IMR-90 (cell line): ENCODE measurements around the gene APOC4. TPM values are rescaled to one million over a fixed set of nuclear protein-coding genes. Genes with fewer than 3 reads are reported as not detected.

Experiments
- ATAC-seq: fragments of 200-7000 bp; cut with Tn5 transposase; 2 replicates; pipeline ENCODE4 v1.9.1; 2020; ENCODE audit warnings: low read depth, mild to moderate bottlenecking, moderate library complexity
- BruUV-seq: library from RNA; stranded (reverse); fragments of 400-500 nt; replicated peaks from 2 replicates; lab custom pipeline; 2021; lab: Mats Ljungman, UMichigan
- CTCF ChIA-PET: fragments of 300-600 bp; formaldehyde crosslinking; extraction: SDS; loops from one replicate; lab custom pipeline; 2021; ENCODE audit warnings: antibody characterized with exemption; lab: Yijun Ruan, JAX
- POLR2A ChIA-PET: fragments of 300-600 bp; sonication (Branson Sonifier 250); formaldehyde crosslinking; loops from one replicate; lab custom pipeline; 2022; ENCODE audit warnings: antibody characterized with exemption; ENCODE audit not compliant: unreplicated experiment; lab: Charles Lee
- DNase-seq: peaks from one replicate; pipeline ENCODE4 v3.0.0; 2013
- H2AFZ ChIP-seq: replicated peaks from 2 replicates; pipeline ENCODE3; 2013; ENCODE audit warnings: low read length, mild to moderate bottlenecking; ENCODE audit not compliant: poor library complexity
- H2AK5ac ChIP-seq: 2 replicates; pipeline ENCODE4 v1.6.1; 2013; ENCODE audit warnings: low read depth, low read length, inconsistent platforms
- H2AK9ac ChIP-seq: replicated peaks from 2 replicates; pipeline ENCODE3; 2013; ENCODE audit warnings: mild to moderate bottlenecking, low read depth, low read length, moderate library complexity; ENCODE audit not compliant: poor library complexity
- H2BK120ac ChIP-seq: 2 replicates; pipeline ENCODE4 v1.6.1; 2013; ENCODE audit warnings: low read depth, low read length, inconsistent platforms
- H2BK15ac ChIP-seq: 3 replicates; pipeline ENCODE4 v1.6.1; 2013; ENCODE audit warnings: low read depth, low read length, inconsistent platforms
- H2BK20ac ChIP-seq: 2 replicates; pipeline ENCODE4 v1.6.1; 2013; ENCODE audit warnings: low read depth, mild to moderate bottlenecking, inconsistent platforms, low read length, moderate library complexity
- H2BK5ac ChIP-seq: 2 replicates; pipeline ENCODE4 v1.6.1; 2013; ENCODE audit warnings: mild to moderate bottlenecking, low read depth, low read length, inconsistent platforms; ENCODE audit not compliant: poor library complexity, severe bottlenecking
- H3K14ac ChIP-seq: replicated peaks from 2 replicates; pipeline ENCODE4 v1.6.1; 2013; ENCODE audit warnings: low read depth, low read length, inconsistent platforms
- H3K18ac ChIP-seq: 2 replicates; pipeline ENCODE4 v1.6.1; 2013; ENCODE audit warnings: low read depth, low read length, control low read depth
- H3K23ac ChIP-seq: 2 replicates; pipeline ENCODE4 v1.6.1; 2013; ENCODE audit warnings: low read depth, low read length, inconsistent platforms
- H3K27ac ChIP-seq: 2 replicates; pipeline ENCODE4 v1.5.1; 2013; ENCODE audit warnings: mild to moderate bottlenecking, control low read depth, low read length; ENCODE audit not compliant: insufficient read depth
- H3K27me3 ChIP-seq: 2 replicates; pipeline ENCODE4 v1.6.1; 2013; ENCODE audit warnings: low read length; ENCODE audit not compliant: control insufficient read depth, insufficient read depth
- H3K36me3 ChIP-seq: 2 replicates; pipeline ENCODE4 v1.6.1; 2013; ENCODE audit warnings: low read length, mixed read lengths; ENCODE audit not compliant: control insufficient read depth, insufficient read depth
- H3K4ac ChIP-seq: 2 replicates; pipeline ENCODE4 v1.6.1; 2013; ENCODE audit warnings: low read depth, low read length, inconsistent platforms
- H3K4me1 ChIP-seq: 2 replicates; pipeline ENCODE4 v1.6.1; 2013; ENCODE audit warnings: low read length, mixed read lengths; ENCODE audit not compliant: control insufficient read depth, insufficient read depth
- H3K4me2 ChIP-seq: 2 replicates; pipeline ENCODE4 v1.6.1; 2013; ENCODE audit warnings: low read depth, mild to moderate bottlenecking, control low read depth, low read length, moderate library complexity
- H3K4me3 ChIP-seq: 2 replicates; pipeline ENCODE4 v1.5.1; 2013; ENCODE audit warnings: low read depth, mild to moderate bottlenecking, control low read depth, low read length, moderate library complexity; ENCODE audit not compliant: insufficient read depth
- H3K56ac ChIP-seq: 2 replicates; pipeline ENCODE4 v1.6.1; 2013; ENCODE audit warnings: low read length, inconsistent platforms; ENCODE audit not compliant: insufficient read depth; ENCODE audit errors: extremely low read depth
- H3K79me1 ChIP-seq, 2 experiments: 2 replicates each; pipeline ENCODE4 v1.6.1; 2013; ENCODE audit warnings: low read length in 2 of 2, inconsistent platforms in 1 of 2, low read depth in 1 of 2
- H3K9ac ChIP-seq: 2 replicates; pipeline ENCODE4 v1.6.1; 2013; ENCODE audit warnings: low read depth, low read length, control low read depth
- H3K9me1 ChIP-seq: 2 replicates; pipeline ENCODE4 v1.6.1; 2013; ENCODE audit warnings: low read length, inconsistent platforms; ENCODE audit not compliant: insufficient read depth
- H3K9me3 ChIP-seq: 2 replicates; pipeline ENCODE4 v1.6.1; 2013; ENCODE audit warnings: low read length; ENCODE audit not compliant: control insufficient read depth, insufficient read depth
- H4K20me1 ChIP-seq: 2 replicates; pipeline ENCODE4 v1.6.1; 2013; ENCODE audit warnings: low read length, inconsistent platforms; ENCODE audit not compliant: insufficient read depth
- H4K5ac ChIP-seq: 2 replicates; pipeline ENCODE4 v1.6.1; 2013; ENCODE audit warnings: mild to moderate bottlenecking, low read depth, low read length, control low read depth
- H4K8ac ChIP-seq, 2 experiments: 2 replicates each; pipeline ENCODE4 v1.6.1; 2013; ENCODE audit warnings: low read depth in 2 of 2, low read length in 2 of 2, control low read depth in 1 of 2, inconsistent platforms in 1 of 2
- H4K91ac ChIP-seq: 2 replicates; pipeline ENCODE4 v1.6.1; 2013; ENCODE audit warnings: low read depth, low read length, inconsistent platforms; ENCODE audit not compliant: insufficient read depth
- BHLHE40 ChIP-seq: fragments of 150-350 bp; IDR thresholded peaks from 2 replicates; pipeline ENCODE4 v1.6.1; 2016; ENCODE audit warnings: mild to moderate bottlenecking, low read depth, low read length
- CEBPB ChIP-seq: IDR thresholded peaks from 2 replicates; pipeline ENCODE4 v1.6.1; 2012; ENCODE audit warnings: low read depth, low read length, improper control_type of control experiment
- FOS ChIP-seq: fragments of 150-350 bp; IDR thresholded peaks from 2 replicates; pipeline ENCODE4 v1.6.1; 2016; ENCODE audit warnings: low read depth, low read length
- MAFK ChIP-seq: IDR thresholded peaks from 2 replicates; pipeline ENCODE4 v1.6.1; 2012; ENCODE audit warnings: low read depth, low read length, improper control_type of control experiment
- MAZ ChIP-seq: IDR thresholded peaks from 2 replicates; pipeline ENCODE4 v1.6.1; 2012; ENCODE audit warnings: low read depth, mild to moderate bottlenecking, low read length, improper control_type of control experiment, moderate library complexity, borderline replicate concordance
- NFE2L2 ChIP-seq: fragments of 150-350 bp; IDR thresholded peaks from 2 replicates; pipeline ENCODE4 v1.6.1; 2016; ENCODE audit warnings: low read depth, mild to moderate bottlenecking, low read length
- POLR2A ChIP-seq: IDR thresholded peaks from 2 replicates; pipeline ENCODE4 v1.6.1; 2012; ENCODE audit warnings: mild to moderate bottlenecking, low read depth, low read length
- RAD21 ChIP-seq: IDR thresholded peaks from 2 replicates; pipeline ENCODE4 v1.6.1; 2012; ENCODE audit warnings: low read length, improper control_type of control experiment
- RFX5 ChIP-seq: IDR thresholded peaks from 2 replicates; pipeline ENCODE4 v1.8.0; 2012; ENCODE audit warnings: low read depth, mild to moderate bottlenecking, low read length, moderate library complexity
- SMC3 ChIP-seq: fragments of 150-350 bp; IDR thresholded peaks from 2 replicates; pipeline ENCODE4 v1.6.1; 2016; ENCODE audit warnings: low read depth, mild to moderate bottlenecking, antibody characterized with exemption, low read length, moderate library complexity
- WGBS, 2 experiments: methylation state at CpG; one replicate each; pipeline versions ENCODE4 v1.1.5 to v1.1.7; 2013; ENCODE audit warnings: missing lambda C conversion rate in 2 of 2; ENCODE audit not compliant: insufficient read length in 1 of 2; ENCODE audit errors: extremely low coverage in 2 of 2; 5-methylcytosine and 5-hydroxymethylcytosine counted together
- dilution Hi-C: fragments of 300-500 bp; cut with HindIII; formaldehyde crosslinking; loops from one replicate; pipeline ENCODE4 v1.14.3; 2018; ENCODE audit warnings: low sequenced_read_pairs; ENCODE audit not compliant: unreplicated experiment
- in situ Hi-C: fragments of 300-500 bp; cut with MboI; formaldehyde crosslinking; loops from 3 replicates; pipeline ENCODE4 v1.14.3; 2019; ENCODE audit warnings: low sequenced_read_pairs, inconsistent platforms, mixed read lengths
- intact Hi-C: fragments of 100-400 bp; cut with micrococcal nuclease; formaldehyde crosslinking; loops from 2 replicates; pipeline ENCODE4 v1.10.0; 2022
- polyA plus RNA-seq, 3 experiments: library from polyadenylated mRNA; depleted of rRNA; stranded (reverse); fragments of >200 nt; gene quantifications; 2 replicates each; pipeline ENCODE4 v1.2.3, GENCODE V29; 2012; ENCODE audit warnings: low replicate concordance in 1 of 3
- total RNA-seq: library from RNA; depleted of rRNA; stranded (reverse); fragments of >200 nt; gene quantifications from 2 replicates; pipeline ENCODE4 v1.2.3, GENCODE V29; 2012
- TF ChIP-seq, protein P1 (sequence below): fragments of 150-350 bp; IDR thresholded peaks from 2 replicates; pipeline ENCODE4 v1.6.1; 2017; ENCODE audit warnings: mild to moderate bottlenecking, antibody characterized with exemption, low read length, low read depth
- TF ChIP-seq, protein P2 (sequence below): conservative IDR thresholded peaks from 2 replicates; pipeline ENCODE4 v1.5.1; 2012; ENCODE audit warnings: mild to moderate bottlenecking, low read depth, low read length, improper control_type of control experiment
- TF ChIP-seq, protein P3 (sequence below): fragments of 150-350 bp; IDR thresholded peaks from 2 replicates; pipeline ENCODE4 v1.6.1; 2016; ENCODE audit warnings: low read depth, mild to moderate bottlenecking, low read length, moderate library complexity, borderline replicate concordance

APOC4 gene
- total and polyA plus RNA-seq, 2 of the 4 experiments (the other 2 are of a cell fraction) = not detected

DNA sequence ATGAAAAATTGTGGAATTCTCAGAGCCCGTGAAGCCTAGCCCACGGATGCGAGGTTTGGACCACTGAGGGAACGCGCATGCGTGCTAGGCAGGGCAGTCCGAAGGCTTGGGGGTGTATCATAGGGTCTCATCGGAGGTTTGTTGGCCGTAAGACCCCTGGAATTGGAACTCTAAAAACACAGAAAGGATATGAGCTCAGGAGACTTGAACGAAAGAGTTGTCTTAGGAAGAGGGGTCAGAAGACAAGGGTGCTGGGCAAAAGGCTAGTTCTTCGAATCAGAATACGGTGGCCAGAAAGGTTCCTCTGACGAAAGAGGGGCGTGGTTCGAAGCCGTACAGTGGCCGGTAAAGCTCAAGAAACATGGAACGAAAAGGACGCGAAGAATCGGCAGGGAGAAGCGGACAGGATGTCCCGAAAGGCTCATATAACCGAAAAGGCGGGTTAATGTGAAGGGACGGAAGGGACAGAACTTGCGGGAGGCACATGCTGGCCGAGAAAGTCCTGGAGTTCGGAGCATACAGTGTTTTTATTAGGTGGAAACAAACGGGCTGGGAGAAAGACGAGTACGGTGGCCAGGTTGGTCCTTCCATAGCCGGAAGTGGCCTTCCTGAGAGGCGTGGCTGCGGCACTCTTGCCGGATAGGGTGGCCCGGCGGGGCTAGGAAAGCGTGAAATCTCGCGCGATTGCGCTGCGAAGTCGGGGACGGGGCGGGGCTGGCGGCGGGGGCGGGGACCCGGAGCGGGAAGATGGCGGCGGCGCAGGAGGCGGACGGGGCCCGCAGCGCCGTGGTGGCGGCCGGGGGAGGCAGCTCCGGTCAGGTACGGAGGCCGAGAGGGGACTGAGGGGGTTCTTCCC, 12.8 kb downstream of the APOC4 start, which contains the start of gene CLPTM1:
Gene CLPTM1, plus strand, starts transcription at position 732 of the 856 bp plus-strand sequence. Its CDS starts 16 bp downstream, at position 748.
- Histone ChIP-seq H3K9me3 (no peaks in the 10 kb centered on the region), H3K79me1 (peaks cover 2 to 58% of the 10 kb centered on the region in 2 experiments; a peak in 3 of 4 replicates), H3K23ac (peak within 1 kb of the TSS; percentile 100), H3K4ac (peak within 1 kb of the TSS; percentile 99), H3K27ac (peak within 1 kb of the TSS; percentile 95), H2AK5ac (peak within 1 kb of the TSS; percentile 87), H4K20me1 (peaks cover 44% of the 10 kb centered on the region), H3K4me2 (peak within 1 kb of the TSS; percentile 96), H2BK20ac (peak within 1 kb of the TSS; percentile 74; the same call in 1 of the 2 replicates), H4K8ac (peak within 1 kb of the TSS; percentile 72 to 100), H3K14ac (peak within 1 kb of the TSS; percentile 100), H3K27me3 (no peaks in the 10 kb centered on the region), H3K18ac (peak within 1 kb of the TSS; percentile 98), H3K56ac (peak within 1 kb of the TSS; percentile 100), H3K9ac (peak within 1 kb of the TSS; percentile 99), H3K4me3 (peak within 1 kb of the TSS; percentile 84), H2BK5ac (peak within 1 kb of the TSS; percentile 99), H3K36me3 (peaks cover 5% of the 10 kb centered on the region), H2BK120ac (peak within 1 kb of the TSS; percentile 97), H4K5ac (peak within 1 kb of the TSS; percentile 98), H2AK9ac (peak within 1 kb of the TSS; percentile 96), H3K4me1 (peaks cover 7% of the 10 kb centered on the region), H2AFZ (peak within 1 kb of the TSS; percentile 100), H2BK15ac (peak within 1 kb of the TSS; percentile 98), H4K91ac (peak within 1 kb of the TSS; percentile 99), H3K9me1 (peaks cover 11% of the 10 kb centered on the region; the same call in 1 of the 2 replicates)
- in situ Hi-C loops = loop anchor here (5.0 to 10.0 kb wide), 2 partner anchors 43 to 270 kb away; partner anchors contain the start of gene APOC1
- intact Hi-C loops = loop anchor here (10.0 kb wide), 1 partner anchor 380 kb away; no protein-coding TSS in a partner anchor
- dilution Hi-C loops = no loop called here
- BruUV-seq = TSS peak; percentile 96
- ATAC-seq (peak; percentile 95), DNase-seq (peak; percentile 97)
- WGBS, 2 experiments = 0% methylated on average over 44 of the region's 65 CpGs; no CpG with 5 or more reads in 1 of the 2 experiments
- CTCF ChIA-PET = interaction anchor here (1.2 kb wide), 1 partner anchor 50 kb away, joined by 3 read pairs; no protein-coding TSS in a partner anchor
- POLR2A ChIA-PET = no interaction called here
- TF ChIP-seq, protein P1, sequence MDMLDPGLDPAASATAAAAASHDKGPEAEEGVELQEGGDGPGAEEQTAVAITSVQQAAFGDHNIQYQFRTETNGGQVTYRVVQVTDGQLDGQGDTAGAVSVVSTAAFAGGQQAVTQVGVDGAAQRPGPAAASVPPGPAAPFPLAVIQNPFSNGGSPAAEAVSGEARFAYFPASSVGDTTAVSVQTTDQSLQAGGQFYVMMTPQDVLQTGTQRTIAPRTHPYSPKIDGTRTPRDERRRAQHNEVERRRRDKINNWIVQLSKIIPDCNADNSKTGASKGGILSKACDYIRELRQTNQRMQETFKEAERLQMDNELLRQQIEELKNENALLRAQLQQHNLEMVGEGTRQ = 0 out of 2 replicates have a peak, but pooled peaks have one; percentile 2
- TF ChIP-seq POLR2A = peak; percentile 80
- no peak for TF ChIP-seq NFE2L2
- TF ChIP-seq MAFK = no peak
- TF ChIP-seq SMC3 = no peak
- peak; percentile 56 for TF ChIP-seq MAZ
- TF ChIP-seq, protein P2, sequence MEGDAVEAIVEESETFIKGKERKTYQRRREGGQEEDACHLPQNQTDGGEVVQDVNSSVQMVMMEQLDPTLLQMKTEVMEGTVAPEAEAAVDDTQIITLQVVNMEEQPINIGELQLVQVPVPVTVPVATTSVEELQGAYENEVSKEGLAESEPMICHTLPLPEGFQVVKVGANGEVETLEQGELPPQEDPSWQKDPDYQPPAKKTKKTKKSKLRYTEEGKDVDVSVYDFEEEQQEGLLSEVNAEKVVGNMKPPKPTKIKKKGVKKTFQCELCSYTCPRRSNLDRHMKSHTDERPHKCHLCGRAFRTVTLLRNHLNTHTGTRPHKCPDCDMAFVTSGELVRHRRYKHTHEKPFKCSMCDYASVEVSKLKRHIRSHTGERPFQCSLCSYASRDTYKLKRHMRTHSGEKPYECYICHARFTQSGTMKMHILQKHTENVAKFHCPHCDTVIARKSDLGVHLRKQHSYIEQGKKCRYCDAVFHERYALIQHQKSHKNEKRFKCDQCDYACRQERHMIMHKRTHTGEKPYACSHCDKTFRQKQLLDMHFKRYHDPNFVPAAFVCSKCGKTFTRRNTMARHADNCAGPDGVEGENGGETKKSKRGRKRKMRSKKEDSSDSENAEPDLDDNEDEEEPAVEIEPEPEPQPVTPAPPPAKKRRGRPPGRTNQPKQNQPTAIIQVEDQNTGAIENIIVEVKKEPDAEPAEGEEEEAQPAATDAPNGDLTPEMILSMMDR = no peak
- peak; percentile 71 for TF ChIP-seq CEBPB
- no peak for TF ChIP-seq FOS
- TF ChIP-seq BHLHE40 = no peak
- TF ChIP-seq, protein P3, sequence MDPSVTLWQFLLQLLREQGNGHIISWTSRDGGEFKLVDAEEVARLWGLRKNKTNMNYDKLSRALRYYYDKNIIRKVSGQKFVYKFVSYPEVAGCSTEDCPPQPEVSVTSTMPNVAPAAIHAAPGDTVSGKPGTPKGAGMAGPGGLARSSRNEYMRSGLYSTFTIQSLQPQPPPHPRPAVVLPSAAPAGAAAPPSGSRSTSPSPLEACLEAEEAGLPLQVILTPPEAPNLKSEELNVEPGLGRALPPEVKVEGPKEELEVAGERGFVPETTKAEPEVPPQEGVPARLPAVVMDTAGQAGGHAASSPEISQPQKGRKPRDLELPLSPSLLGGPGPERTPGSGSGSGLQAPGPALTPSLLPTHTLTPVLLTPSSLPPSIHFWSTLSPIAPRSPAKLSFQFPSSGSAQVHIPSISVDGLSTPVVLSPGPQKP = 0 out of 2 replicates have a peak, but pooled peaks have one; percentile 73
- no peak for TF ChIP-seq RFX5
- no peak for TF ChIP-seq RAD21
